GM12865 (cell line): ENCODE results near the gene EXOC4.

Experiments used
- DNase-seq: peaks from one replicate; pipeline ENCODE4 v3.0.0; 2010; ENCODE audit warnings: low read depth
- H3K4me3 ChIP-seq: 2 replicates; pipeline ENCODE4 v1.5.1; 2011; ENCODE audit warnings: mild to moderate bottlenecking, low read depth, low read length, control low read depth
- TF ChIP-seq, protein P1 (sequence below): IDR thresholded peaks from 2 replicates; pipeline ENCODE4 v1.5.1; 2011; ENCODE audit warnings: low read length, control low read depth, low read depth, inconsistent platforms; ENCODE audit not compliant: insufficient read depth; ENCODE audit errors: missing control alignments

EXOC4 gene

GRCh38 chr7:133298080-133298479 lies 45.2 kb downstream of the EXOC4 start:
- DNase-seq = no peak
- TF ChIP-seq, protein P1, sequence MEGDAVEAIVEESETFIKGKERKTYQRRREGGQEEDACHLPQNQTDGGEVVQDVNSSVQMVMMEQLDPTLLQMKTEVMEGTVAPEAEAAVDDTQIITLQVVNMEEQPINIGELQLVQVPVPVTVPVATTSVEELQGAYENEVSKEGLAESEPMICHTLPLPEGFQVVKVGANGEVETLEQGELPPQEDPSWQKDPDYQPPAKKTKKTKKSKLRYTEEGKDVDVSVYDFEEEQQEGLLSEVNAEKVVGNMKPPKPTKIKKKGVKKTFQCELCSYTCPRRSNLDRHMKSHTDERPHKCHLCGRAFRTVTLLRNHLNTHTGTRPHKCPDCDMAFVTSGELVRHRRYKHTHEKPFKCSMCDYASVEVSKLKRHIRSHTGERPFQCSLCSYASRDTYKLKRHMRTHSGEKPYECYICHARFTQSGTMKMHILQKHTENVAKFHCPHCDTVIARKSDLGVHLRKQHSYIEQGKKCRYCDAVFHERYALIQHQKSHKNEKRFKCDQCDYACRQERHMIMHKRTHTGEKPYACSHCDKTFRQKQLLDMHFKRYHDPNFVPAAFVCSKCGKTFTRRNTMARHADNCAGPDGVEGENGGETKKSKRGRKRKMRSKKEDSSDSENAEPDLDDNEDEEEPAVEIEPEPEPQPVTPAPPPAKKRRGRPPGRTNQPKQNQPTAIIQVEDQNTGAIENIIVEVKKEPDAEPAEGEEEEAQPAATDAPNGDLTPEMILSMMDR = no peak

GRCh38 chr7:133299676-133300075 lies 46.8 kb downstream of the EXOC4 start:
- H3K4me3 ChIP-seq = no peak overlapping the region
- DNase-seq = no peak
- TF ChIP-seq, protein P1 = no peak

More at GRCh38 chr7:133298080-133298479, 45.2 kb downstream of the EXOC4 start:
- H3K4me3 ChIP-seq = no peak overlapping the region

DNA sequence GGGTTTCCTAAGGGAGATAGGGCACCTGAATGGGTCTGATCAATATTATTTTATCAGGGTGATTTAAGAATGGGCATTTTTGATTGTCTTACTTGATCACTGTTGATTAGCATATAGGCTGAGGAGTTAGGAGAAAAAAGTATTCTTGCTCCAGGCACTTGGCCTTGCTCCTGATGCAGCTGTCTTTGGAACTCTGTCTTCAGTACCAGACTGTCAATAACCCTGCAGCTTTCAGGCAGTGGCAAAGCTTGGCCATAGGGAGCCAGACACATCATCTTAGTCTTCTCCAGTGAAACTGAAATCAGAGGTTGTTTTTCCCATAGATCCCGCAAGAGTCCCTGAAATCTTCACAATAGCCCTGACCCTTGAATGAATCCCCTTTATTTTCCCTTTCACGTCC lies 47.2 kb downstream of the EXOC4 start:
- no peak for DNase-seq

GRCh38 chr7:133300811-133301210 lies 47.9 kb downstream of the EXOC4 start:
- TF ChIP-seq, protein P1 = no peak
- DNase-seq = no peak
- no peak overlapping the region for H3K4me3 ChIP-seq

More for the DNA sequence above, 47.2 kb downstream of the EXOC4 start:
- TF ChIP-seq, protein P1 = no peak
- no peak overlapping the region for H3K4me3 ChIP-seq

DNA sequence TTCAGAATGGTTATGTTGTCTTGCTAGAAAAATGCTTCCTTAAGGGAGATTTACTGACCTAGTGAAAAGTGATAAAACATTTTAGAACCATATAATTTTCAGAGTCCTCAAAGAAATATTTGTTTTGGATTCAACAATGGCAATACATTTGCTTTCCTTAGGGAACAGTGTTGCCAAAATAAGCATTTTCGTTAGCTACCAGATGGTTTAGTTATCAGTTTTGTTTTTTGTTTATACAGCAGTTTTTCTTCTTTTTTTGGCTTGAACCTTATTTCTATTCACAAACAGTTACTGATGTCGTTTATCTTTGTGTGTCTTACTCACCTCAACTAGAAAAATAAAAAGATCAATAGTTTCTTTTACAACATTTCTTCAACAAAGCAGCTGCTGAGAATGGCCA lies 48.6 kb downstream of the EXOC4 start:
- H3K4me3 ChIP-seq = no peak overlapping the region
- no peak for DNase-seq
- TF ChIP-seq, protein P1 = no peak

GRCh38 chr7:133303372-133303771 lies 50.5 kb downstream of the EXOC4 start:
- TF ChIP-seq, protein P1 = no peak
- DNase-seq = no peak
- H3K4me3 ChIP-seq = no peak overlapping the region

- TF ChIP-seq, protein P1 = no peak
- H3K4me3 ChIP-seq = no peak overlapping the region
- DNase-seq = no peak
These were observed 51.1 kb downstream of the EXOC4 start for GRCh38 chr7:133303931-133304330.
